ENCODE results near the gene EEF2. TPM values are rescaled to one million over a fixed set of nuclear protein-coding genes. Genes with fewer than 3 reads are reported as not detected.
A peak's percentile ranks its signal among the peaks of the same experiment; 100 is the strongest.
"Not testable (repeated sequence)": the region's sequence is repeated elsewhere in the genome, so short reads cannot be mapped to it uniquely, and the experiment has no call there.

EEF2 gene
- total and polyA plus RNA-seq, 2 experiments from 2014 or later, result 316 to 2,849 TPM

- H3K27ac ChIP-seq, result peak overlapping the region; percentile 81
- H3K36me3 ChIP-seq, result peaks cover 1% of the 10 kb centered on the region
- H3K4me1 ChIP-seq (ENCODE audit: low read depth), result peaks cover 30% of the 10 kb centered on the region
- no peak for TF ChIP-seq CTCF (IDR thresholded peaks at IDR 0.05; ENCODE audit: low read depth, low read length)
- no peaks in the 10 kb centered on the region for H3K27me3 ChIP-seq
- peak overlapping the region; percentile 90 for H3K4me3 ChIP-seq
- H3K9me3 ChIP-seq (ENCODE audit: low read depth), result no peaks in the 10 kb centered on the region
- peak; percentile 19 to 61 for DNase-seq (ENCODE audit: low read depth in 1 of 2, low spot score in 1 of 2)
These were observed 22.7 kb upstream of the EEF2 start for GRCh38 chr19:4007836-4008539.

- peaks cover 30% of the 10 kb centered on the region for H3K4me1 ChIP-seq (ENCODE audit: low read depth)
- peak within 1 kb of the TSS; percentile 90 for H3K4me3 ChIP-seq
- peak; percentile 96 to 99 for DNase-seq (ENCODE audit: low read depth in 1 of 2, low spot score in 1 of 2)
- no peak for TF ChIP-seq CTCF (IDR thresholded peaks at IDR 0.05; ENCODE audit: low read depth, low read length)
- peak within 1 kb of the TSS; percentile 81 for H3K27ac ChIP-seq
- H3K9me3 ChIP-seq (ENCODE audit: low read depth), result no peaks in the 10 kb centered on the region
- no peaks in the 10 kb centered on the region for H3K27me3 ChIP-seq
- no peaks in the 10 kb centered on the region for H3K36me3 ChIP-seq
These were observed 22.0 kb upstream of the EEF2 start, which contains the start of gene PIAS4 for GRCh38 chr19:4007021-4007835. Gene PIAS4 (plus strand): TSS chr19:4007736. CDS start chr19:4007761, 25 bp downstream.

GRCh38 chr19:4005436-4005835 is 20.2 kb upstream of the EEF2 start:
- not testable (repeated sequence) for H3K9me3 ChIP-seq (ENCODE audit: low read depth); H3K27ac ChIP-seq; H3K27me3 ChIP-seq; H3K4me3 ChIP-seq; DNase-seq (ENCODE audit: low read depth in 1 of 2, low spot score in 1 of 2); H3K36me3 ChIP-seq
- H3K4me1 ChIP-seq (ENCODE audit: low read depth), result peaks cover 20% of the 10 kb centered on the region

- not testable (repeated sequence) for H3K4me1 ChIP-seq (ENCODE audit: low read depth); H3K4me3 ChIP-seq; H3K27ac ChIP-seq; DNase-seq (ENCODE audit: low read depth in 1 of 2, low spot score in 1 of 2); H3K36me3 ChIP-seq; H3K27me3 ChIP-seq; H3K9me3 ChIP-seq (ENCODE audit: low read depth)
These were observed 15.5 kb upstream of the EEF2 start for GRCh38 chr19:4000798-4001197.

- H3K9me3 ChIP-seq (ENCODE audit: low read depth); H3K27me3 ChIP-seq; DNase-seq (ENCODE audit: low read depth in 1 of 2, low spot score in 1 of 2); H3K36me3 ChIP-seq; H3K4me1 ChIP-seq (ENCODE audit: low read depth); H3K4me3 ChIP-seq; H3K27ac ChIP-seq: not testable (repeated sequence)
These were observed 13.6 kb upstream of the EEF2 start for GRCh38 chr19:3998667-3999412.

GRCh38 chr19:3995607-3996006 is 10.3 kb upstream of the EEF2 start:
- no peak for TF ChIP-seq CTCF (IDR thresholded peaks at IDR 0.05; ENCODE audit: low read depth, low read length)
- Histone ChIP-seq H3K9me3 (ENCODE audit: low read depth) (no peaks in the 10 kb centered on the region), H3K4me3 (no peak overlapping the region), H3K36me3 (no peaks in the 10 kb centered on the region), H3K4me1 (ENCODE audit: low read depth) (no peaks in the 10 kb centered on the region), H3K27me3 (no peaks in the 10 kb centered on the region), H3K27ac (no peak overlapping the region)
- DNase-seq (ENCODE audit: low read depth in 1 of 2, low spot score in 1 of 2), result no peak
